HL-60 (cell line): ENCODE data around the gene ARHGEF16.

Experiments
- DNase-seq, 2 experiments: peaks; one replicate each; pipeline ENCODE4 v3.0.0-alpha.2; 2010 to 2020; ENCODE audit warnings: low read depth in 1 of 2, low spot score in 1 of 2
- H3K27ac ChIP-seq: fragments of 250-450 bp; sonication (Bioruptor Pico); replicated peaks from 2 replicates; pipeline ENCODE4 v1.5.1; 2020; ENCODE audit warnings: mild to moderate bottlenecking, moderate library complexity
- H3K27me3 ChIP-seq: fragments of 250-450 bp; sonication (Bioruptor Pico); 2 replicates; pipeline ENCODE4 v1.5.1; 2021; ENCODE audit warnings: mild to moderate bottlenecking, moderate library complexity; ENCODE audit not compliant: insufficient read depth, poor library complexity, severe bottlenecking
- H3K4me3 ChIP-seq: replicated peaks from 2 replicates; pipeline ENCODE4 v1.5.1; 2011; ENCODE audit warnings: mild to moderate bottlenecking, control low read depth, low read length; ENCODE audit not compliant: insufficient read depth
- GABPA ChIP-seq: IDR thresholded peaks from 2 replicates; pipeline ENCODE4 v1.6.1; 2012; ENCODE audit warnings: low read depth
- POLR2AphosphoS5 ChIP-seq: IDR thresholded peaks from 2 replicates; pipeline ENCODE4 v1.6.1; 2012; ENCODE audit warnings: low read depth
- SPI1 ChIP-seq: IDR thresholded peaks from 2 replicates; pipeline ENCODE4 v1.6.1; 2012; ENCODE audit warnings: low read depth, mild to moderate bottlenecking, borderline replicate concordance
- TF ChIP-seq, protein P1 (sequence below): IDR thresholded peaks from 2 replicates; pipeline ENCODE4 v1.6.1; 2012; ENCODE audit warnings: low read depth; ENCODE audit not compliant: insufficient replicate concordance
- TF ChIP-seq, protein P2 (sequence below): IDR thresholded peaks from one replicate; pipeline ENCODE4 v1.5.1; 2011; ENCODE audit warnings: low read length, control low read depth, inconsistent platforms; ENCODE audit not compliant: insufficient read depth

The ARHGEF16 gene

DNA sequence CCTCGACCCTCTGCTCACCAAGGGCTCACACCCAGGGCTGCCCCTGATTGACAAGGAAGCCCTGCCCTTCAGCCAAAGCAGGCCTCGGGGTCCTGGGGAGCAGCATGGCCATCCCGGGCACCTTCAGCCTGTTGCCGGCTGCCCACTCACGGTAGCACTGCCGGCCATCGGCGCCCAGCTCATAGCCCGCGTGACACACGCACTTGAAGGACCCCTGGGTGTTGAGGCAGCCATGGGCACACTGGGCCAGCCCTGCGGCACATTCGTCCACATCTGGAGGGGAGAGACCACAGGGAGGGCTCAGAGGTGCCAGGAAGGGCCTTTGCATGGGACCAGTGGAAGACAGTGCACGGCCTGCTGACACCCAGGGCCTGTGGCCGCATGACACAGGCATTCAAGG, 57.4 kb downstream of the ARHGEF16 start:
- Histone ChIP-seq H3K27ac (no peak overlapping the region), H3K4me3 (no peak overlapping the region), H3K27me3 (no peaks in the 10 kb centered on the region)
- TF ChIP-seq SPI1 (no peak), GABPA (no peak), POLR2AphosphoS5 (no peak)
- TF ChIP-seq, protein P1, sequence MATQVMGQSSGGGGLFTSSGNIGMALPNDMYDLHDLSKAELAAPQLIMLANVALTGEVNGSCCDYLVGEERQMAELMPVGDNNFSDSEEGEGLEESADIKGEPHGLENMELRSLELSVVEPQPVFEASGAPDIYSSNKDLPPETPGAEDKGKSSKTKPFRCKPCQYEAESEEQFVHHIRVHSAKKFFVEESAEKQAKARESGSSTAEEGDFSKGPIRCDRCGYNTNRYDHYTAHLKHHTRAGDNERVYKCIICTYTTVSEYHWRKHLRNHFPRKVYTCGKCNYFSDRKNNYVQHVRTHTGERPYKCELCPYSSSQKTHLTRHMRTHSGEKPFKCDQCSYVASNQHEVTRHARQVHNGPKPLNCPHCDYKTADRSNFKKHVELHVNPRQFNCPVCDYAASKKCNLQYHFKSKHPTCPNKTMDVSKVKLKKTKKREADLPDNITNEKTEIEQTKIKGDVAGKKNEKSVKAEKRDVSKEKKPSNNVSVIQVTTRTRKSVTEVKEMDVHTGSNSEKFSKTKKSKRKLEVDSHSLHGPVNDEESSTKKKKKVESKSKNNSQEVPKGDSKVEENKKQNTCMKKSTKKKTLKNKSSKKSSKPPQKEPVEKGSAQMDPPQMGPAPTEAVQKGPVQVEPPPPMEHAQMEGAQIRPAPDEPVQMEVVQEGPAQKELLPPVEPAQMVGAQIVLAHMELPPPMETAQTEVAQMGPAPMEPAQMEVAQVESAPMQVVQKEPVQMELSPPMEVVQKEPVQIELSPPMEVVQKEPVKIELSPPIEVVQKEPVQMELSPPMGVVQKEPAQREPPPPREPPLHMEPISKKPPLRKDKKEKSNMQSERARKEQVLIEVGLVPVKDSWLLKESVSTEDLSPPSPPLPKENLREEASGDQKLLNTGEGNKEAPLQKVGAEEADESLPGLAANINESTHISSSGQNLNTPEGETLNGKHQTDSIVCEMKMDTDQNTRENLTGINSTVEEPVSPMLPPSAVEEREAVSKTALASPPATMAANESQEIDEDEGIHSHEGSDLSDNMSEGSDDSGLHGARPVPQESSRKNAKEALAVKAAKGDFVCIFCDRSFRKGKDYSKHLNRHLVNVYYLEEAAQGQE, result no peak
- TF ChIP-seq, protein P2, sequence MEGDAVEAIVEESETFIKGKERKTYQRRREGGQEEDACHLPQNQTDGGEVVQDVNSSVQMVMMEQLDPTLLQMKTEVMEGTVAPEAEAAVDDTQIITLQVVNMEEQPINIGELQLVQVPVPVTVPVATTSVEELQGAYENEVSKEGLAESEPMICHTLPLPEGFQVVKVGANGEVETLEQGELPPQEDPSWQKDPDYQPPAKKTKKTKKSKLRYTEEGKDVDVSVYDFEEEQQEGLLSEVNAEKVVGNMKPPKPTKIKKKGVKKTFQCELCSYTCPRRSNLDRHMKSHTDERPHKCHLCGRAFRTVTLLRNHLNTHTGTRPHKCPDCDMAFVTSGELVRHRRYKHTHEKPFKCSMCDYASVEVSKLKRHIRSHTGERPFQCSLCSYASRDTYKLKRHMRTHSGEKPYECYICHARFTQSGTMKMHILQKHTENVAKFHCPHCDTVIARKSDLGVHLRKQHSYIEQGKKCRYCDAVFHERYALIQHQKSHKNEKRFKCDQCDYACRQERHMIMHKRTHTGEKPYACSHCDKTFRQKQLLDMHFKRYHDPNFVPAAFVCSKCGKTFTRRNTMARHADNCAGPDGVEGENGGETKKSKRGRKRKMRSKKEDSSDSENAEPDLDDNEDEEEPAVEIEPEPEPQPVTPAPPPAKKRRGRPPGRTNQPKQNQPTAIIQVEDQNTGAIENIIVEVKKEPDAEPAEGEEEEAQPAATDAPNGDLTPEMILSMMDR, result no peak
- DNase-seq, result no peak

DNA sequence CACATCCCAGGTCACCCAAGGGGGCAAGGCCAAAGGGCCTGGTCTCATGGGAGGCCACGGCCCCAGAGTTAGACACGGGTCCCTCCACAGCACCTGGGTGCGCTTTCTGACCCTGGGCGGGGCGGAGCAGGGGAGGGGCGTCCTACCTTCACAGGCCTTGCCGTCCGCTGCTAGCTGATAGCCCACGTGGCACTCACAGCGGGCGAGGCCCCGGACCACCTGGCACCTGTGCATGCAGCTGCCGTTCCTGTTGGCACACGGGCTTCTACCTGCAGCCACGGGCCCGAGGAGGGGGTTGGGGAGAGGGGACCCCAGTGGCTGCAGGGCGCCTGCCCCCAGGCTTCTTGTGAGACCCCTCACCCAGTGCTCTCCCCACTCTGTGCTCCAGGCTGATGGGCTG, 59.9 kb downstream of the ARHGEF16 start:
- TF ChIP-seq SPI1, result no peak
- TF ChIP-seq GABPA, result no peak
- no peak for TF ChIP-seq POLR2AphosphoS5
- TF ChIP-seq, protein P1, result no peak
- TF ChIP-seq, protein P2, result no peak
- Histone ChIP-seq H3K27me3 (no peaks in the 10 kb centered on the region), H3K27ac (no peak overlapping the region), H3K4me3 (no peak overlapping the region)
- no peak for DNase-seq

DNA sequence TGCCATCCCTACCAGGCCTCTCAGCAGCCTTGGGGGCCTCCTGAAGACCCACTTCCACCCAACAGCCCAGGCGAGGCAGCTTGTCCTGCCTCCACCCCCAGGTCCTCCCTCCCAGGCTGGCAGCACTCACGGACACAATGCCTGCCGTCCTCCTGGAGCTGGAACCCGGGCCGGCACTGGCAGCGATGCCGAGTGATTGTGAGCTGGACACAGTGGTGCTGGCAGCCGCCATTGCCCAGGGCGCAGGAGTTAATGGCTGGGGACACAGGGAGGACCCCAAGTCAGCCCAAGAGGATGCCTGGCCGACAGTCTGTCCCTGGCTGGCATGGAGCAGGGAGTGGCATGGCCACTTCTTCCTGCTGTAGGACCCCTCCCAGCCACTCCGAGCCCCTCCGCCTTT, 60.8 kb downstream of the ARHGEF16 start:
- no peak for DNase-seq
- no peaks in the 10 kb centered on the region for H3K27me3 ChIP-seq
- H3K4me3 ChIP-seq, result no peak overlapping the region
- no peak for TF ChIP-seq SPI1
- TF ChIP-seq POLR2AphosphoS5, result no peak
- no peak for TF ChIP-seq GABPA
- TF ChIP-seq, protein P2, result no peak
- TF ChIP-seq, protein P1, result no peak
- H3K27ac ChIP-seq, result no peak overlapping the region
